ENCODE results near the gene MRAP2.

DNA sequence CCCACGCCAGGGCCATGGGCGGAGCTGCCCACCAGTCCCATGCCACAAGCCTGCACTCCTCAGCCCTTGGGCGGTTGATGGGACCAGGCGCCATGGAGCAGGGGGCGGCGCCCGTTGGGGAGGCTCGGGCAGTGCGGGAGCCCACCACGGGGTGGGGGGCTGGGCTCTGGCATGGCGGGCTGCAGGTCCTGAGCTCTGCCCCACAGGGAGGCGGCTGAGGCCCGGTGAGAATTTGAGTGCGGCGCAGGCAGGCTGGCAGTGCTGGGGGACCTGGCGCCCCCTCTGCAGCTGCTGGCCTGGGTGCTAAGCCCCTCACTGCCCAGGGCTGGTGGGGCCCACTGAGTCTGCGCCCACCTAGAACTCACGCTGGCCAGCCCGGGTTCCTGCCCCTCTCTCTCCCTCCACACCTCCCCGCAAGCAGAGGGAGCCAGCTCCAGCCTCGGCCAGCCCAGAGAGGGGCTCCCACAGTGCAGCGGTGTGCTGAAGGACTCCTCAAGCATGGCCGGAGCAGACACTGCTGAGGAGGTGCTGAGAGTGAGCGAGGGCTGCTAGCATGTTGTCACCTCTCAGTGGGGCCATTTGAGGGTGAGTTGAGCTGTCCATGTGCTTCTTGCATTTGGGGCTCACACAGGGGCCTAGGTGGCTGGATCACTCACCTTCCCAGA is 4.0 kb downstream of the MRAP2 start:
- no peak for TF ChIP-seq POLR2A (IDR thresholded peaks at IDR 0.05)
- TF ChIP-seq, protein P1, sequence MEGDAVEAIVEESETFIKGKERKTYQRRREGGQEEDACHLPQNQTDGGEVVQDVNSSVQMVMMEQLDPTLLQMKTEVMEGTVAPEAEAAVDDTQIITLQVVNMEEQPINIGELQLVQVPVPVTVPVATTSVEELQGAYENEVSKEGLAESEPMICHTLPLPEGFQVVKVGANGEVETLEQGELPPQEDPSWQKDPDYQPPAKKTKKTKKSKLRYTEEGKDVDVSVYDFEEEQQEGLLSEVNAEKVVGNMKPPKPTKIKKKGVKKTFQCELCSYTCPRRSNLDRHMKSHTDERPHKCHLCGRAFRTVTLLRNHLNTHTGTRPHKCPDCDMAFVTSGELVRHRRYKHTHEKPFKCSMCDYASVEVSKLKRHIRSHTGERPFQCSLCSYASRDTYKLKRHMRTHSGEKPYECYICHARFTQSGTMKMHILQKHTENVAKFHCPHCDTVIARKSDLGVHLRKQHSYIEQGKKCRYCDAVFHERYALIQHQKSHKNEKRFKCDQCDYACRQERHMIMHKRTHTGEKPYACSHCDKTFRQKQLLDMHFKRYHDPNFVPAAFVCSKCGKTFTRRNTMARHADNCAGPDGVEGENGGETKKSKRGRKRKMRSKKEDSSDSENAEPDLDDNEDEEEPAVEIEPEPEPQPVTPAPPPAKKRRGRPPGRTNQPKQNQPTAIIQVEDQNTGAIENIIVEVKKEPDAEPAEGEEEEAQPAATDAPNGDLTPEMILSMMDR (IDR thresholded peaks at IDR 0.05), result no peak
- no peak for TF ChIP-seq POLR2AphosphoS5 (IDR thresholded peaks at IDR 0.05; ENCODE audit: insufficient read depth in 1 of 2, low read depth in 1 of 2)
